HepG2 (cell line): ENCODE results near the gene AJM1. TPM values are rescaled to one million over a fixed set of nuclear protein-coding genes. Genes with fewer than 3 reads are reported as not detected.

Source experiments
- CENPX ChIP-seq: sonication (generic); formaldehyde crosslinking; IDR thresholded peaks from 2 replicates; pipeline ENCODE4 v1.9.0; 2021; ENCODE audit warnings: mild to moderate bottlenecking, missing genetic modification reagents, moderate library complexity
- GZF1 ChIP-seq: sonication (generic); formaldehyde crosslinking; IDR thresholded peaks from 2 replicates; pipeline ENCODE4 v1.5.1; 2020; ENCODE audit warnings: mild to moderate bottlenecking, missing genetic modification reagents
- HIVEP1 ChIP-seq: sonication (generic); formaldehyde crosslinking; IDR thresholded peaks from 2 replicates; pipeline ENCODE4 v1.4.0; 2020; ENCODE audit warnings: mild to moderate bottlenecking, missing genetic modification reagents
- HOXA5 ChIP-seq: sonication (generic); formaldehyde crosslinking; IDR thresholded peaks from 2 replicates; pipeline ENCODE4 v1.4.0; 2020; ENCODE audit warnings: missing genetic modification reagents
- MAFG ChIP-seq: sonication (generic); formaldehyde crosslinking; IDR thresholded peaks from 2 replicates; pipeline ENCODE4 v1.5.1; 2020; ENCODE audit warnings: mild to moderate bottlenecking, missing genetic modification reagents
- MLLT10 ChIP-seq: sonication (generic); formaldehyde crosslinking; IDR thresholded peaks from 2 replicates; pipeline ENCODE4 v1.4.0; 2020; ENCODE audit warnings: missing genetic modification reagents
- PAF1 ChIP-seq: IDR thresholded peaks from 2 replicates; pipeline ENCODE4 v1.6.1; 2016; ENCODE audit warnings: missing genetic modification reagents, missing compliant biosample characterization
- SATB2 ChIP-seq: sonication (generic); formaldehyde crosslinking; IDR thresholded peaks from 2 replicates; pipeline ENCODE4 v1.5.0; 2020; ENCODE audit warnings: missing genetic modification reagents
- TAF1 ChIP-seq: sonication (generic); formaldehyde crosslinking; IDR thresholded peaks from 2 replicates; pipeline ENCODE4 v1.4.0; 2020; ENCODE audit warnings: missing genetic modification reagents
- TARDBP ChIP-seq: sonication (generic); formaldehyde crosslinking; IDR thresholded peaks from 2 replicates; pipeline ENCODE4 v1.8.0; 2022; ENCODE audit warnings: mild to moderate bottlenecking, missing genetic modification reagents
- YEATS4 ChIP-seq: sonication (generic); formaldehyde crosslinking; IDR thresholded peaks from 2 replicates; pipeline ENCODE4 v1.4.0; 2020; ENCODE audit warnings: missing genetic modification reagents, borderline replicate concordance
- ZNF3 ChIP-seq: IDR thresholded peaks from 2 replicates; pipeline ENCODE4 v1.7.0; 2017; ENCODE audit warnings: inconsistent platforms
- ZNF574 ChIP-seq: sonication (generic); formaldehyde crosslinking; IDR thresholded peaks from 2 replicates; pipeline ENCODE4 v1.4.0; 2020; ENCODE audit warnings: missing genetic modification reagents
- ZNF619 ChIP-seq: sonication (generic); formaldehyde crosslinking; IDR thresholded peaks from 2 replicates; pipeline ENCODE4 v1.4.0; 2020; ENCODE audit warnings: mild to moderate bottlenecking, missing genetic modification reagents
- ZNF761 ChIP-seq: sonication (generic); formaldehyde crosslinking; conservative IDR thresholded peaks from 2 replicates; pipeline ENCODE4 v1.4.0; 2020; ENCODE audit warnings: mild to moderate bottlenecking, missing genetic modification reagents
- polyA plus RNA-seq, 8 experiments: library from polyadenylated mRNA; depleted of rRNA in 3 of 8; stranded (reverse) in 7 of 8; unstranded in 1 of 8; fragments of >200 nt; fragmentation: Illumina TruSeq in 4 of 8; extraction: Trizol in 4 of 8; gene quantifications; 2 replicates each; pipeline versions ENCODE4 v1.2.1 to v1.2.3, GENCODE V29; 2011 to 2016; ENCODE audit warnings: low read depth in 4 of 8, missing spikeins in 1 of 8, mixed read lengths in 1 of 8; ENCODE audit not compliant: insufficient read depth in 1 of 8
- total RNA-seq, 5 experiments: library from RNA; depleted of rRNA; stranded (reverse); fragments of >200 nt; fragmentation: Illumina TruSeq; extraction: Trizol; gene quantifications; 2 replicates each; pipeline ENCODE4 v1.2.3, GENCODE V29; 2016; ENCODE audit warnings: low read depth in 1 of 5
- TF ChIP-seq, protein P1 (sequence below): sonication (generic); formaldehyde crosslinking; IDR thresholded peaks from 2 replicates; pipeline ENCODE4 v1.4.0; 2020; ENCODE audit warnings: missing genetic modification reagents, borderline replicate concordance
- TF ChIP-seq, protein P2 (sequence below): sonication (generic); formaldehyde crosslinking; IDR thresholded peaks from 2 replicates; pipeline ENCODE4 v1.4.0; 2020; ENCODE audit warnings: low read depth, missing genetic modification reagents
- TF ChIP-seq, protein P3 (sequence below): sonication (generic); formaldehyde crosslinking; IDR thresholded peaks from 2 replicates; pipeline ENCODE4 v1.9.0; 2021; ENCODE audit warnings: missing genetic modification reagents, mild to moderate bottlenecking, borderline replicate concordance
- TF ChIP-seq, protein P4 (sequence below): sonication (generic); formaldehyde crosslinking; IDR thresholded peaks from 2 replicates; pipeline ENCODE4 v1.5.1; 2020; ENCODE audit warnings: mild to moderate bottlenecking, missing genetic modification reagents, borderline replicate concordance

Gene AJM1
- total and polyA plus RNA-seq, 2 of the 13 experiments (the other 11 are each of a cell fraction or from before 2014, with no cell fraction given) = 1.1 to 1.2 TPM

DNA sequence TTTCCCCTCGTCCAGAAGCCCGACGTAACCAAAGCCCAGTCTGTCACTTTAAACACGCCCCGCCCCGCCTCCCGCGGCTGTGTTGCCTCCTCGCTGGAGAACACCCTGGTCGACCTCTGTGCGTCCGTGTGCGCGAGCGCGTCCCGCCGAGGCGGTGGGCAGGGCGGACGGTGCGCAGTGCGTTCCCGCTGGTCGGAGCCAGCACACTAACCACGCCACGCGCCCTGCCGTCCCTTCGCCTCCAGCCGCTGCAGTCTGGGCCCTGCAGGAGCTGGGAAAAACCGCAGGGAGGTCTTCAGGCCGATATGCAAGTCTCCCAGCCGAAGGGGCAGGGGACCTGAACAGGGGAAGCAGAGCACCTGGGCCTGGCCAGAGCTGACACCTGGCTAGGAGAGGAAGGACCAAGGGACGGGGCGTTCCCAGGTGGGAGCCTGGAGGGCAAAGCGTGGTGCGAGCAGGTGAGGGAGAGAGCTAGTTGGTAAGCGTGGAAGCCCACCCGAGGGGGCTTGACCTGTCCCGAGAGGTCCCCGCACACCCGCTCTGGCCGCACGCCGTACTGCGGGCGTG is 5.6 kb downstream of the AJM1 start (continued):
- 0 out of 2 replicates have a peak, but pooled peaks have one; percentile 40 for TF ChIP-seq ZNF574 (CRISPR knock-in tag)
- no peak for TF ChIP-seq ZNF3 (CRISPR knock-in tag)
- no peak for TF ChIP-seq MLLT10 (CRISPR knock-in tag)
- peak; percentile 68; the same call in 1 of the 2 replicates for TF ChIP-seq HOXA5
- TF ChIP-seq ZNF619 (CRISPR knock-in tag) = peak; percentile 77; the same call in 1 of the 2 replicates
- TF ChIP-seq SATB2 (CRISPR knock-in tag) = no peak
- no peak for TF ChIP-seq CENPX (CRISPR knock-in tag)
- TF ChIP-seq ZNF761 (CRISPR knock-in tag) = no peak
- TF ChIP-seq, protein P1, sequence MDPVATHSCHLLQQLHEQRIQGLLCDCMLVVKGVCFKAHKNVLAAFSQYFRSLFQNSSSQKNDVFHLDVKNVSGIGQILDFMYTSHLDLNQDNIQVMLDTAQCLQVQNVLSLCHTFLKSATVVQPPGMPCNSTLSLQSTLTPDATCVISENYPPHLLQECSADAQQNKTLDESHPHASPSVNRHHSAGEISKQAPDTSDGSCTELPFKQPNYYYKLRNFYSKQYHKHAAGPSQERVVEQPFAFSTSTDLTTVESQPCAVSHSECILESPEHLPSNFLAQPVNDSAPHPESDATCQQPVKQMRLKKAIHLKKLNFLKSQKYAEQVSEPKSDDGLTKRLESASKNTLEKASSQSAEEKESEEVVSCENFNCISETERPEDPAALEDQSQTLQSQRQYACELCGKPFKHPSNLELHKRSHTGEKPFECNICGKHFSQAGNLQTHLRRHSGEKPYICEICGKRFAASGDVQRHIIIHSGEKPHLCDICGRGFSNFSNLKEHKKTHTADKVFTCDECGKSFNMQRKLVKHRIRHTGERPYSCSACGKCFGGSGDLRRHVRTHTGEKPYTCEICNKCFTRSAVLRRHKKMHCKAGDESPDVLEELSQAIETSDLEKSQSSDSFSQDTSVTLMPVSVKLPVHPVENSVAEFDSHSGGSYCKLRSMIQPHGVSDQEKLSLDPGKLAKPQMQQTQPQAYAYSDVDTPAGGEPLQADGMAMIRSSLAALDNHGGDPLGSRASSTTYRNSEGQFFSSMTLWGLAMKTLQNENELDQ (CRISPR knock-in tag) = no peak
- 0 out of 2 replicates have a peak, but pooled peaks have one; percentile 63 for TF ChIP-seq GZF1
- TF ChIP-seq, protein P2, sequence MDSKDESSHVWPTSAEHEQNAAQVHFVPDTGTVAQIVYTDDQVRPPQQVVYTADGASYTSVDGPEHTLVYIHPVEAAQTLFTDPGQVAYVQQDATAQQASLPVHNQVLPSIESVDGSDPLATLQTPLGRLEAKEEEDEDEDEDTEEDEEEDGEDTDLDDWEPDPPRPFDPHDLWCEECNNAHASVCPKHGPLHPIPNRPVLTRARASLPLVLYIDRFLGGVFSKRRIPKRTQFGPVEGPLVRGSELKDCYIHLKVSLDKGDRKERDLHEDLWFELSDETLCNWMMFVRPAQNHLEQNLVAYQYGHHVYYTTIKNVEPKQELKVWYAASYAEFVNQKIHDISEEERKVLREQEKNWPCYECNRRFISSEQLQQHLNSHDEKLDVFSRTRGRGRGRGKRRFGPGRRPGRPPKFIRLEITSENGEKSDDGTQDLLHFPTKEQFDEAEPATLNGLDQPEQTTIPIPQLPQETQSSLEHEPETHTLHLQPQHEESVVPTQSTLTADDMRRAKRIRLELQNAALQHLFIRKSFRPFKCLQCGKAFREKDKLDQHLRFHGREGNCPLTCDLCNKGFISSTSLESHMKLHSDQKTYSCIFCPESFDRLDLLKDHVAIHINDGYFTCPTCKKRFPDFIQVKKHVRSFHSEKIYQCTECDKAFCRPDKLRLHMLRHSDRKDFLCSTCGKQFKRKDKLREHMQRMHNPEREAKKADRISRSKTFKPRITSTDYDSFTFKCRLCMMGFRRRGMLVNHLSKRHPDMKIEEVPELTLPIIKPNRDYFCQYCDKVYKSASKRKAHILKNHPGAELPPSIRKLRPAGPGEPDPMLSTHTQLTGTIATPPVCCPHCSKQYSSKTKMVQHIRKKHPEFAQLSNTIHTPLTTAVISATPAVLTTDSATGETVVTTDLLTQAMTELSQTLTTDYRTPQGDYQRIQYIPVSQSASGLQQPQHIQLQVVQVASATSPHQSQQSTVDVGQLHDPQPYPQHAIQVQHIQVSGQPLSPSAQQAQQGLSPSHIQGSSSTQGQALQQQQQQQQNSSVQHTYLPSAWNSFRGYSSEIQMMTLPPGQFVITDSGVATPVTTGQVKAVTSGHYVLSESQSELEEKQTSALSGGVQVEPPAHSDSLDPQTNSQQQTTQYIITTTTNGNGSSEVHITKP = no peak
- TF ChIP-seq HIVEP1 (CRISPR knock-in tag) = peak; percentile 47; the same call in 1 of the 2 replicates
- TF ChIP-seq PAF1 (CRISPR knock-in tag) = 0 out of 2 replicates have a peak, but pooled peaks have one; percentile 15
- TF ChIP-seq, protein P3, sequence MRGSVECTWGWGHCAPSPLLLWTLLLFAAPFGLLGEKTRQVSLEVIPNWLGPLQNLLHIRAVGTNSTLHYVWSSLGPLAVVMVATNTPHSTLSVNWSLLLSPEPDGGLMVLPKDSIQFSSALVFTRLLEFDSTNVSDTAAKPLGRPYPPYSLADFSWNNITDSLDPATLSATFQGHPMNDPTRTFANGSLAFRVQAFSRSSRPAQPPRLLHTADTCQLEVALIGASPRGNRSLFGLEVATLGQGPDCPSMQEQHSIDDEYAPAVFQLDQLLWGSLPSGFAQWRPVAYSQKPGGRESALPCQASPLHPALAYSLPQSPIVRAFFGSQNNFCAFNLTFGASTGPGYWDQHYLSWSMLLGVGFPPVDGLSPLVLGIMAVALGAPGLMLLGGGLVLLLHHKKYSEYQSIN (CRISPR knock-in tag) = no peak
- TF ChIP-seq, protein P4, sequence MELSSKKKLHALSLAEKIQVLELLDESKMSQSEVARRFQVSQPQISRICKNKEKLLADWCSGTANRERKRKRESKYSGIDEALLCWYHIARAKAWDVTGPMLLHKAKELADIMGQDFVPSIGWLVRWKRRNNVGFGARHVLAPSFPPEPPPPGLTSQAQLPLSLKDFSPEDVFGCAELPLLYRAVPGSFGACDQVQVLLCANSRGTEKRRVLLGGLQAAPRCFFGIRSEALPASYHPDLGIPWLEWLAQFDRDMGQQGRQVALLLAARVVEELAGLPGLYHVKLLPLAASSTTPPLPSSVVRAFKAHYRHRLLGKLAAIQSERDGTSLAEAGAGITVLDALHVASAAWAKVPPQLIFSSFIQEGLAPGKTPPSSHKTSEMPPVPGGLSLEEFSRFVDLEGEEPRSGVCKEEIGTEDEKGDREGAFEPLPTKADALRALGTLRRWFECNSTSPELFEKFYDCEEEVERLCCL (CRISPR knock-in tag) = peak; percentile 80; the same call in 1 of the 2 replicates
- peak; percentile 86 for TF ChIP-seq TAF1
- no peak for TF ChIP-seq MAFG (CRISPR knock-in tag)
- peak; percentile 65; the same call in 1 of the 2 replicates for TF ChIP-seq YEATS4 (CRISPR knock-in tag)
- TF ChIP-seq TARDBP (CRISPR knock-in tag) = no peak
